ENCODE results near the gene MAP4K2. TPM values are rescaled to one million over a fixed set of nuclear protein-coding genes. Genes with fewer than 3 reads are reported as not detected.

The MAP4K2 gene
- total and polyA plus RNA-seq, 9 of the 15 experiments (the other 6 are each of a cell fraction or from before 2014, with no cell fraction given) = 0.13 to 14.5 (median 7.3) TPM

DNA sequence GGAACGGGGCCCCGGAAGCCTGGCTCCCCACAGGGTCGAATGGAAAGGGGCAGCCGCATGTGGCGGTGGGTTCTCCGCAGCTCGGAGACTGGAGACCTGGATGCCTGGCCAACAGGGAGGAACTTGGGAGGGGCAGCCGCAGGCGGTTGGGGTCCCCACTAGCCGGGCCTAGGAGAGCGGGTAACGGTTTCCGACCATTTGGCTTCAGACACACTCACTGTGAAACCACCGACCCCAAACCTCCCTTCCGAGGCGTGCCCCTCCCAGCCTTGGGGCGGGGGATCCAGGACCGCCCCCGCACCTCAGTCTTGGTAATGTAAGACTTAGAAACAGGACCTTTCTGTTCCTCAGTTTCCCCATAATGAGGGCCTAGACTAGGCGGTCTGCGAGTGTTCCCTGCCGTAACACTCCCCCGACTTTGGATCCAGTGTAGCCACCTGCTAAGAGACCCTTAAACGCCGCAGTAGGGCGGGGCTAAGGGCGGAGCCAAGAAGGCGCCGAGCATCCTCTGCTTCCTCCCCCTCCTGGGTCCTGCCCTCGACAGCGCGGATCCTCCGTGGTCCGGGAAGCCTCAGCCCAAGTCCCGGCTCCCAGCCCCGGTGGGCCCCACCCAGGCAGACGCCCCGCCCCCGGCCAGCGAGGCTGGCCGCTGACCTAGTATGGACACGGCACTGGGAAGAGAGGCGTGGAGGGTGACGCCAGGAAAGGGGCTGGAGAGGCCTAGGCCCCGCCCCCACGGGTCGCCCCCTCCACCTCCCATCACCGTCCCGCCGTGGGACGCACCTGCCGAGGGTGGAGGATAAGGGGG is 57.3 kb downstream of the MAP4K2 start (continued):
- no peak for TF ChIP-seq NCOA2 (IDR thresholded peaks at IDR 0.05; ENCODE audit: partially characterized antibody in 2 of 2)
- TF ChIP-seq ESRRB (CRISPR knock-in tag; IDR thresholded peaks at IDR 0.05; ENCODE audit: borderline replicate concordance) = no peak
- TF ChIP-seq, protein P1, sequence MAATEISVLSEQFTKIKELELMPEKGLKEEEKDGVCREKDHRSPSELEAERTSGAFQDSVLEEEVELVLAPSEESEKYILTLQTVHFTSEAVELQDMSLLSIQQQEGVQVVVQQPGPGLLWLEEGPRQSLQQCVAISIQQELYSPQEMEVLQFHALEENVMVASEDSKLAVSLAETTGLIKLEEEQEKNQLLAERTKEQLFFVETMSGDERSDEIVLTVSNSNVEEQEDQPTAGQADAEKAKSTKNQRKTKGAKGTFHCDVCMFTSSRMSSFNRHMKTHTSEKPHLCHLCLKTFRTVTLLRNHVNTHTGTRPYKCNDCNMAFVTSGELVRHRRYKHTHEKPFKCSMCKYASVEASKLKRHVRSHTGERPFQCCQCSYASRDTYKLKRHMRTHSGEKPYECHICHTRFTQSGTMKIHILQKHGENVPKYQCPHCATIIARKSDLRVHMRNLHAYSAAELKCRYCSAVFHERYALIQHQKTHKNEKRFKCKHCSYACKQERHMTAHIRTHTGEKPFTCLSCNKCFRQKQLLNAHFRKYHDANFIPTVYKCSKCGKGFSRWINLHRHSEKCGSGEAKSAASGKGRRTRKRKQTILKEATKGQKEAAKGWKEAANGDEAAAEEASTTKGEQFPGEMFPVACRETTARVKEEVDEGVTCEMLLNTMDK (IDR thresholded peaks at IDR 0.05; ENCODE audit: borderline replicate concordance, insufficient read depth, low read depth, low read length, poor library complexity, severe bottlenecking) = no peak
- TF ChIP-seq ZNF134 (CRISPR knock-in tag; conservative IDR thresholded peaks at IDR 0.05) = no peak
- TF ChIP-seq POLR2AphosphoS2 (IDR thresholded peaks at IDR 0.05; ENCODE audit: low read length) = no peak
- TF ChIP-seq XRCC3 (IDR thresholded peaks at IDR 0.05) = no peak
- TF ChIP-seq WHSC1 (IDR thresholded peaks at IDR 0.05; ENCODE audit: low read length) = no peak
- TF ChIP-seq RNF2 (IDR thresholded peaks at IDR 0.05) = no peak; the same call in 1 of the 2 replicates
- TF ChIP-seq CCNT2 (IDR thresholded peaks at IDR 0.05; ENCODE audit: borderline replicate concordance, extremely low read depth, insufficient read length, low read depth, low read length) = peak; percentile 36
- peak; percentile 12 for TF ChIP-seq TBP (optimal IDR thresholded peaks at IDR 0.05; ENCODE audit: low read depth, low read length)
- no peak for TF ChIP-seq TRIM24 (IDR thresholded peaks at IDR 0.05)
- TF ChIP-seq FIP1L1 (IDR thresholded peaks at IDR 0.05; ENCODE audit: low read depth, low read length, poor library complexity, severe bottlenecking) = no peak
- TF ChIP-seq ZC3H11A (IDR thresholded peaks at IDR 0.05; ENCODE audit: low read depth, low read length) = no peak
- no peak for TF ChIP-seq ZNF766 (CRISPR knock-in tag; conservative IDR thresholded peaks at IDR 0.05)
- no peak for TF ChIP-seq ZNF785 (CRISPR knock-in tag; IDR thresholded peaks at IDR 0.05)
- TF ChIP-seq ZNF239 (CRISPR knock-in tag; IDR thresholded peaks at IDR 0.05) = no peak
- TF ChIP-seq CBFA2T2 (conservative IDR thresholded peaks at IDR 0.05) = no peak
- TF ChIP-seq, protein P2, sequence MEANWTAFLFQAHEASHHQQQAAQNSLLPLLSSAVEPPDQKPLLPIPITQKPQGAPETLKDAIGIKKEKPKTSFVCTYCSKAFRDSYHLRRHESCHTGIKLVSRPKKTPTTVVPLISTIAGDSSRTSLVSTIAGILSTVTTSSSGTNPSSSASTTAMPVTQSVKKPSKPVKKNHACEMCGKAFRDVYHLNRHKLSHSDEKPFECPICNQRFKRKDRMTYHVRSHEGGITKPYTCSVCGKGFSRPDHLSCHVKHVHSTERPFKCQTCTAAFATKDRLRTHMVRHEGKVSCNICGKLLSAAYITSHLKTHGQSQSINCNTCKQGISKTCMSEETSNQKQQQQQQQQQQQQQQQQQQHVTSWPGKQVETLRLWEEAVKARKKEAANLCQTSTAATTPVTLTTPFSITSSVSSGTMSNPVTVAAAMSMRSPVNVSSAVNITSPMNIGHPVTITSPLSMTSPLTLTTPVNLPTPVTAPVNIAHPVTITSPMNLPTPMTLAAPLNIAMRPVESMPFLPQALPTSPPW (CRISPR knock-in tag; IDR thresholded peaks at IDR 0.05) = peak; percentile 50
- TF ChIP-seq ZNF324 (CRISPR knock-in tag; IDR thresholded peaks at IDR 0.05) = no peak
- no peak for TF ChIP-seq SRSF3 (IDR thresholded peaks at IDR 0.05; ENCODE audit: insufficient read depth, low read length)
- TF ChIP-seq ZEB2 (IDR thresholded peaks at IDR 0.05) = 0 out of 2 replicates have a peak, but pooled peaks have one; percentile 10
- peak; percentile 54 to 56 for TF ChIP-seq NRF1 (conservative IDR thresholded peaks at IDR 0.05 in 1 of 2, IDR thresholded peaks at IDR 0.05 in 1 of 2)
- TF ChIP-seq RBFOX2 (IDR thresholded peaks at IDR 0.05; ENCODE audit: low read depth, low read length) = peak; percentile 80
- TF ChIP-seq CBX3 (IDR thresholded peaks at IDR 0.05; ENCODE audit: borderline replicate concordance in 1 of 2, low read length in 2 of 2) = no peak
- peak; percentile 32 for TF ChIP-seq KDM5B (IDR thresholded peaks at IDR 0.05; ENCODE audit: insufficient replicate concordance, low read depth, low read length)
- no peak for TF ChIP-seq TCF7L2 (IDR thresholded peaks at IDR 0.05; ENCODE audit: low read depth, low read length)
- no peak for TF ChIP-seq DDX20 (tag; IDR thresholded peaks at IDR 0.05; ENCODE audit: low read depth)
- TF ChIP-seq NR2F6 (CRISPR knock-in tag; IDR thresholded peaks at IDR 0.05) = no peak

Data from K562 (cell line).